IPS-11a (cell line): ENCODE data around the gene SSTR5.

Source experiments
- H3K4me3 ChIP-seq: one replicate; pipeline ENCODE4 v1.5.1; 2013; ENCODE audit warnings: low read depth, low read length, control low read depth

The SSTR5 gene

GRCh38 chr16:1120577-1120941 lies 48.0 kb downstream of the SSTR5 start:
- H3K4me3 ChIP-seq = no peak overlapping the region

GRCh38 chr16:1121009-1121408 lies 48.5 kb downstream of the SSTR5 start:
- H3K4me3 ChIP-seq = no peak overlapping the region

DNA sequence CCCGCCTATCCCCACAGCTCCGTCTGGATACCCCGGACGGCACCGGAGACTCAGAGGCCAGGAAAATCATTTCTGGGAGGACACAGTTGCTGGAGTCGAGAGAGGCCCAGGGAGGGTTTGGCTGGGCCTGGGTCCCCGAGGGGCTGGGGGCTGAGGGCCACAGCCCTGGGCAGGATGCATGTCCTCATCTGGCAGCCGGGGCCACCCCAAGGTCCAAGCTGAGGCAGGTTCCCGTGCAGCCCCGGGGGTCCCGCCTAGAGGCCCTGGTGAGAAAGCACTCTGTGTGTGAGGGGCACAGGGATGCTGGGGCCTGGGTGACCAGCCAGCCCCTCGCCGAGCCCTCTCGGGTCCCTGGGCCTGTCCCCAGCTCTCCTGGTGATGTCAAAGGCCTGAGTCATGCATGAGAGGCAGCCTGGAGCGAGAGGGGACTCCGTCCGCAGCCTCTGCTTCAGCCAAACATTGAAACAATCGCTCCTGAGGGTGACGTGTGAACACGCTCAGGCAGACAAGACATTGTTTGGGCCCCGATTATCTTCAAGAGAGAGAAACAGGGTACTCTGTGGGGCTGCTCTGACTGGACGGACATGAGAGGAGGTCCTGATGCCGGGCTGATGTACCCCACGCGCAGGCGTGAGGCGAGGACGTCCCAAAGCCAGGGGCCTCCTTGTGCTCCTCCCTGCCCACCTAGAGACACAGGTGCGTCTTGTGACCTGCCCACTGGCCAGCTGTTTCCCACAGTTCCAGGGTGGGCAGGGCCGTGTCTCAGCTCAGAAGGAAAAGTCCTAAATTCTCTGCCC lies 49.3 kb downstream of the SSTR5 start:
- H3K4me3 ChIP-seq = no peak overlapping the region

DNA sequence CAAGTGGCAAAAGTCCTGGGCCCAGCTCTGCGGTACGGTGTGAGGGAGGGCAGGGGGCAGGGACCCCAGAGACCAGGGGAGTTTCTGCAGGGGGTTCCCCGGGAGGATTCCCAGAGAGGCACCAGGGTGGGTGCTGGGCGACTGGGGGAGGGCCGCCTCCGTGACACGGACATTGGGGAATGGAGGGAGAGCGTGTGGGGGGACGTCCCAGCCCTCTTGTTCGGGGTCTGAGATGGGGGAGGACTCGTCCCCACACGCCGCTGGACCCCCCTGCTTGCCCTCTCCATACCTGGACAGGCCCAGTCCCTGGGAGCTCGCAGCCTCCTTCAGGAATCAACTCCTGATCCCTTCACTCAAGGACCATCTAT lies 49.8 kb downstream of the SSTR5 start:
- no peak overlapping the region for H3K4me3 ChIP-seq

DNA sequence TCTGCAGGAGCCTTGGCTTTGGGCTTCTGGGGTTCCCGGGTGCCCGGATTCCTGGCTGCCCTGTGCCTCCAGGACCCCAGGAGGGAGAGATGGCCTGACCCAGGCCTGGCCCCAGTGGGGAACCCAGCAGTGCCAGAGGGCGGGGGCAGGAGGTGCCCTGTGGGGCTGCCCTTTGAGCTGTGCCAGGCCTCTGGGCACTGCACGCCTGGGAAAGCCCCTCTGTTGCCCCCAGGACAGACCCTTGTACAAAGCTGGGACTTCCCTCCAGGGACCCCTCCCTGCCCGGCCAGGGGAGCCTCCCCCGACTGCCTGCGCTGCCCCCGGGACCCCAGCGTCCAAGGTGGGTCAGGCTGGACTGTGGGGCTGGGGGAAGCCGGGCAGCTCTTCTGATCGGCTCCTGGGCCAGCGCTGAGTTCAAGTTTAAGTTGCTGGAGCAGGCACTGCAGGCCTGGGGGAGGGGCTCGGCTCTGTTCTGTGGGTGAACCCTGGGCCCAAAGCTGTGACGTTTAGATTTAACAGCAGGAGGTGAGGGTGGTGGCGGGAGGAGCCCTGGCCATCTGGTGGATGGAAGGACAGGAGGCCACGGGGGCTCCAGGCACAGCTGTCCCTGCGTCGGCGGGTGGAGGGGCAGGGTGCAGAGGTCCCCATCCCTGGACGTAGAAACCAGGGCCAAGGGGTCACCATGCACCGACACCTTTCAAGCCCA lies 51.1 kb downstream of the SSTR5 start:
- no peak overlapping the region for H3K4me3 ChIP-seq

GRCh38 chr16:1124291-1124690 lies 51.7 kb downstream of the SSTR5 start:
- no peak overlapping the region for H3K4me3 ChIP-seq

- H3K4me3 ChIP-seq = no peak overlapping the region
Observed at GRCh38 chr16:1124795-1125194, 52.2 kb downstream of the SSTR5 start.

- no peak overlapping the region for H3K4me3 ChIP-seq
Observed at GRCh38 chr16:1125471-1125870, 52.9 kb downstream of the SSTR5 start.

DNA sequence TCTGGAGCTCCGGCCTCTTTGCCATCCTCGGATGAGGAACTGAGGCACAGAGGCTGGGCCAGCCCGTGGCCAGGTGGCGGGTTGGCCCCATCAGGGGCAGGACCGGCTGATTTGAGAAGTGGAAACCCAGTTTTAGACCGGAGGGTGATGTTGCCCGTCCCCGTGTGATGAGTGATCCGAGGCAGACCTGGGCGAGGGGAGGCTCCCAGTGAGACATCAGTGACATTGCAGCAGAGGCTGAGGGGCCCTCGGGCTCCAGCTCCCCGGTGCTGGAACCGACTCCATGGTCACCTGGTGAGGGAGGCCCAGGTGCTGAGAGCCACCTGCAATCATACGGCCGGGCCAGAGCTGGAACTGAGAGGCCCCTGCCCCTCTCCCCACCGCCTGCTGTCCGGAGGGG lies 53.5 kb downstream of the SSTR5 start:
- H3K4me3 ChIP-seq = no peak overlapping the region

DNA sequence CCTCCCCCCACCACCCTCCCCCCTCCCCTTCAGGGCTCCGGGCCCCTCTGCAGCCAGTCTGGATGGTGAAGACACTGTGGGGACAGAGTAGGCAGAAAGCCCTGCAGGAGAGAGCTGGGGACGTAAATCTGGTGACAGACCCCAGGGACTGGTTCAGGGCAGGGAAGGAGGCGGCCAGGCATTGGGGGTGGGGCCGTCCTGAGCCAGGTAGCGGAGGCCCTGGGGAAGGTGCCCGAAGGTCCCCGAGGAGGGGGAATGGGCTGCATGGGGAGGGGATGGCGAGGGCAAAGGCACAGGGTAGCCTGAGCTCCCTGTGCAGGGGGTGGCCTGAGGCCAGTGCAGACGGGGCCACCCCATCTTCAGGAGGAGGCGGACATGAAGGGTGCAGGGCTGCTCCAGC lies 54.0 kb downstream of the SSTR5 start:
- H3K4me3 ChIP-seq = no peak overlapping the region

- no peak overlapping the region for H3K4me3 ChIP-seq
Observed at GRCh38 chr16:1127101-1127500, 54.6 kb downstream of the SSTR5 start.

- no peak overlapping the region for H3K4me3 ChIP-seq
Observed at GRCh38 chr16:1127971-1128715, 55.6 kb downstream of the SSTR5 start.

DNA sequence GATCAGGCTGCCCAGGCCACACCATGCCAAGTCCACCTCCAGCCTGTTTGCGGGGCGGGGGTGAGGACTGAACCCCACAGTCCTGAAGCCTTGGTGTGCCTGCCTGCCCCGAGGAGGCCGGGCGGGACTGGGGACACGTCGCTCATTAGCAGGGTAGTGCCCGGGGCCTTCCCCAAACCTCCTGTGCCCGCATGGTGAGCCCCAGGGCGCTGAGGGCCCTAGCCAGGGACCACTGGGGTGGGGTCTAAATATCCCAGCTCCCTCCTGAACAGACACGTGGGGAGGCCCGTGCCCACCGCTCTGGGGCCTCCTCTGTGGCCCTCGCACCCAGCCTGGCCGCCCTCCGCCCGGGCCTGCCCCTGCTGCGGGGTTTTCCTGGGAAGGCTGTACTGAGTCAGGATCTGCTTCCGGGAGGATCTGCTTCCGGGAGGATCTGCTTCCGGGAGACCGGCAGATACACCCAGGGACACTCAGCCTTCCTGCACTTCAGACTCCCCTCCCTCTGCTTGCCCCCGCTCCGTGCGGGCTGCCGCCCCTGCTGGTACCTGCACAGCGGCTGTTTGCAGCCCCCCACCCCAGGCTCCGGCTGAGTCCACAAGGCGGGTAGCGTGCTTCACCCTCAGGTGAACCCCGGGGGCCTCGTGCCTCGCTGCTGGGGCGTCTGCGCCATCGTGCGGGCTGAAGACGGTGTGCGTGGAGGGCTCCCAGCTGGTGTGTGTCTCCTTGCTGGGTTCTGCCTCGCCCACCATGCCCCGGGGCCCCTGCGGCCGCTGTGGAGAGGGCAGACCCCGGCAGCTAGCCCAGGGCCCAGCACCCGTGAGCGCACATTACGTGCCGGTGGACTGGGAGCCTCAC lies 56.8 kb downstream of the SSTR5 start:
- no peak overlapping the region for H3K4me3 ChIP-seq

- no peak overlapping the region for H3K4me3 ChIP-seq
Observed at GRCh38 chr16:1130382-1130781, 57.8 kb downstream of the SSTR5 start.
